Medulla oblongata (tissue), 1 donor: Measurements from ENCODE around the gene MCOLN2.
"Not testable (repeated sequence)": the region's sequence is repeated elsewhere in the genome, so short reads cannot be mapped to it uniquely, and the experiment has no call there.

ENCODE experiments used
- DNase-seq: peaks from one replicate; pipeline ENCODE4 v3.0.0-alpha.2; 2015; ENCODE audit errors: extremely low spot score

The MCOLN2 gene

GRCh38 chr1:84944767-84945486 lies 52.0 kb downstream of the MCOLN2 start:
- DNase-seq: peak; percentile 98

GRCh38 chr1:84941843-84942242 lies 55.1 kb downstream of the MCOLN2 start:
- DNase-seq: no peak

GRCh38 chr1:84940481-84940880 lies 56.4 kb downstream of the MCOLN2 start:
- DNase-seq: no peak

- DNase-seq: no peak
These were observed 57.2 kb downstream of the MCOLN2 start for GRCh38 chr1:84939761-84940160.

GRCh38 chr1:84939151-84939550 lies 57.8 kb downstream of the MCOLN2 start:
- DNase-seq: no peak

- DNase-seq: peak; percentile 91
These were observed 60.6 kb downstream of the MCOLN2 start for GRCh38 chr1:84936116-84936810.

- DNase-seq: no peak
These were observed 63.8 kb downstream of the MCOLN2 start for GRCh38 chr1:84933011-84933611.

- no peak for DNase-seq
These were observed 66.1 kb downstream of the MCOLN2 start for GRCh38 chr1:84930831-84931230.

GRCh38 chr1:84930329-84930728 lies 66.6 kb downstream of the MCOLN2 start:
- no peak for DNase-seq

GRCh38 chr1:84929581-84929980 lies 67.3 kb downstream of the MCOLN2 start:
- DNase-seq: no peak

GRCh38 chr1:84928979-84929378 lies 67.9 kb downstream of the MCOLN2 start:
- no peak for DNase-seq

GRCh38 chr1:84923317-84923716 lies 73.6 kb downstream of the MCOLN2 start:
- DNase-seq: no peak

- DNase-seq: no peak
These were observed 76.8 kb downstream of the MCOLN2 start for GRCh38 chr1:84920159-84920558.

GRCh38 chr1:84919461-84919970 lies 77.4 kb downstream of the MCOLN2 start:
- no peak for DNase-seq

GRCh38 chr1:84918726-84919336 lies 78.1 kb downstream of the MCOLN2 start:
- no peak for DNase-seq

- no peak for DNase-seq
These were observed 80.0 kb downstream of the MCOLN2 start for GRCh38 chr1:84916897-84917296.

- DNase-seq: no peak
These were observed 83.4 kb downstream of the MCOLN2 start for GRCh38 chr1:84913555-84913892.

- DNase-seq: no peak
These were observed 84.0 kb downstream of the MCOLN2 start for GRCh38 chr1:84912726-84913554.

- DNase-seq: not testable (repeated sequence)
These were observed 88.0 kb downstream of the MCOLN2 start for GRCh38 chr1:84908746-84909464.

- no peak for DNase-seq
These were observed 89.7 kb downstream of the MCOLN2 start for GRCh38 chr1:84907095-84907827.
